Tibial artery (tissue), 4 donors: ENCODE measurements around the gene TRPV3.

ENCODE experiments used
- DNase-seq, 2 donors: peaks; one replicate each; pipeline ENCODE4 v3.0.0-alpha.2; 2019
- H3K27ac ChIP-seq, 2 donors: fragments of 200-600 bp; sonication (generic) in 1 of 2; 1 replicate in 1 of 2; 2 replicates in 1 of 2; pipeline ENCODE4 v1.5.1; 2018 to 2019; ENCODE audit warnings: mild to moderate bottlenecking in 1 of 2
- H3K27me3 ChIP-seq, 2 donors: fragments of 200-600 bp; sonication (generic) in 1 of 2; one replicate each; pipeline versions ENCODE4 v1.5.1 to v1.6.0; 2016 to 2019
- H3K36me3 ChIP-seq, 3 donors: fragments of 200-600 bp; sonication (generic) in 2 of 3; one replicate each; pipeline ENCODE4 v1.5.1; 2016 to 2019; ENCODE audit warnings: mild to moderate bottlenecking in 2 of 3
- H3K4me1 ChIP-seq, 4 donors: fragments of 200-600 bp; sonication (generic) in 2 of 4; 1 replicate in 3 of 4; 2 replicates in 1 of 4; pipeline ENCODE4 v1.5.1; 2016 to 2019
- H3K4me3 ChIP-seq, 2 donors: fragments of 200-600 bp; sonication (generic) in 1 of 2; 1 replicate in 1 of 2; 2 replicates in 1 of 2; pipeline ENCODE4 v1.5.1; 2018 to 2019; ENCODE audit warnings: mild to moderate bottlenecking in 2 of 2
- H3K9me3 ChIP-seq, 3 donors: fragments of 200-600 bp; sonication (generic) in 1 of 3; one replicate each; pipeline ENCODE4 v1.5.1; 2016 to 2019
- CTCF ChIP-seq, 2 experiments: fragments of 200-600 bp in 1 of 2; fragments of 450-650 bp in 1 of 2; IDR thresholded peaks; one replicate each; pipeline ENCODE4 v1.5.1; 2017 to 2019; ENCODE audit warnings: antibody characterized with exemption in 2 of 2, mild to moderate bottlenecking in 1 of 2, moderate library complexity in 1 of 2
- intact Hi-C: fragments of 100-400 bp; cut with DNase I; formaldehyde crosslinking; loops from one replicate; pipeline ENCODE4 v1.15.0; 2023; ENCODE audit warnings: low total_unique reads

The TRPV3 gene

GRCh38 chr17:3549610-3550162 lies 7.9 kb downstream of the TRPV3 start:
- Histone ChIP-seq H3K27ac (no peak overlapping the region), H3K9me3 (no peaks in the 10 kb centered on the region), H3K36me3 (no peaks in the 10 kb centered on the region), H3K27me3 (peaks cover 0 to 11% of the 10 kb centered on the region in 2 donors), H3K4me3 (no peak overlapping the region), H3K4me1 (no peaks in the 10 kb centered on the region)
- no peak for TF ChIP-seq CTCF (IDR thresholded peaks at IDR 0.05)
- intact Hi-C loops, result no loop called here
- no peak for DNase-seq

GRCh38 chr17:3547628-3548027 lies 10.0 kb downstream of the TRPV3 start:
- DNase-seq, result no peak
- Histone ChIP-seq H3K27me3 (peaks cover 0 to 10% of the 10 kb centered on the region in 2 donors), H3K27ac (no peak overlapping the region), H3K4me1 (no peaks in the 10 kb centered on the region), H3K36me3 (no peaks in the 10 kb centered on the region), H3K9me3 (no peaks in the 10 kb centered on the region), H3K4me3 (no peak overlapping the region)
- TF ChIP-seq CTCF (IDR thresholded peaks at IDR 0.05), result no peak
- intact Hi-C loops, result no loop called here

GRCh38 chr17:3546997-3547396 lies 10.6 kb downstream of the TRPV3 start:
- no peak for TF ChIP-seq CTCF (IDR thresholded peaks at IDR 0.05)
- Histone ChIP-seq H3K9me3 (no peaks in the 10 kb centered on the region), H3K27ac (no peak overlapping the region), H3K4me3 (no peak overlapping the region), H3K36me3 (no peaks in the 10 kb centered on the region), H3K27me3 (peaks cover 0 to 11% of the 10 kb centered on the region in 2 donors), H3K4me1 (no peaks in the 10 kb centered on the region)
- intact Hi-C loops, result no loop called here
- no peak for DNase-seq

- no peaks in the 10 kb centered on the region for H3K9me3 ChIP-seq
- no peak for DNase-seq
- H3K4me1 ChIP-seq, result no peaks in the 10 kb centered on the region
- TF ChIP-seq CTCF (IDR thresholded peaks at IDR 0.05), result no peak
- H3K27ac ChIP-seq, result no peak overlapping the region
- H3K4me3 ChIP-seq, result no peak overlapping the region
- no peaks in the 10 kb centered on the region for H3K36me3 ChIP-seq
- intact Hi-C loops, result no loop called here
- H3K27me3 ChIP-seq, result peaks cover 0 to 11% of the 10 kb centered on the region in 2 donors
Observed at GRCh38 chr17:3546521-3546920, 11.1 kb downstream of the TRPV3 start.

GRCh38 chr17:3545151-3545550 lies 12.5 kb downstream of the TRPV3 start:
- intact Hi-C loops, result no loop called here
- no peak for TF ChIP-seq CTCF (IDR thresholded peaks at IDR 0.05)
- DNase-seq, result no peak

GRCh38 chr17:3544365-3544764 lies 13.2 kb downstream of the TRPV3 start:
- H3K4me3 ChIP-seq, result no peak overlapping the region
- intact Hi-C loops, result no loop called here

More at GRCh38 chr17:3545151-3545550, 12.5 kb downstream of the TRPV3 start:
- H3K4me3 ChIP-seq, result no peak overlapping the region
- H3K9me3 ChIP-seq, result no peaks in the 10 kb centered on the region
- no peaks in the 10 kb centered on the region for H3K36me3 ChIP-seq
- H3K27me3 ChIP-seq, result peaks cover 0 to 11% of the 10 kb centered on the region in 2 donors
- no peak overlapping the region for H3K27ac ChIP-seq
- no peaks in the 10 kb centered on the region for H3K4me1 ChIP-seq

More at GRCh38 chr17:3544365-3544764, 13.2 kb downstream of the TRPV3 start:
- no peak for TF ChIP-seq CTCF (IDR thresholded peaks at IDR 0.05)
- Histone ChIP-seq H3K27ac (no peak overlapping the region), H3K9me3 (no peaks in the 10 kb centered on the region), H3K4me1 (no peaks in the 10 kb centered on the region), H3K36me3 (no peaks in the 10 kb centered on the region), H3K27me3 (peaks cover 0 to 11% of the 10 kb centered on the region in 2 donors)
- DNase-seq, result no peak
